Stimulated activated effector memory CD8-positive, alpha-beta T cell treated with anti-CD3 and anti-CD28 coated beads, Interleukin-12 subunit alpha, Interleukin-12 subunit beta, amount 100 ng/mL, for 72 hours (primary cell): Measurements from ENCODE around the gene WDR90.
A peak's percentile ranks its signal among the peaks of the same experiment; 100 is the strongest.

ENCODE experiments used
- ATAC-seq: fragments of 150-1000 bp; cut with Tn5 transposase; 2 replicates; pipeline ENCODE4 v1.10.0; 2021
- DNase-seq, 2 donors: peaks; one replicate each; pipeline ENCODE4 v3.0.0; 2021 to 2022; ENCODE audit warnings: low spot score in 2 of 2
- H3K27ac Mint-ChIP-seq: one replicate; pipeline ENCODE4 v1.8.0; 2022; ENCODE audit warnings: mild to moderate bottlenecking, mixed read lengths
- H3K36me3 Mint-ChIP-seq: one replicate; pipeline ENCODE4 v1.8.0; 2022; ENCODE audit warnings: mild to moderate bottlenecking, mixed read lengths
- H3K4me1 Mint-ChIP-seq: one replicate; pipeline ENCODE4 v1.8.0; 2022; ENCODE audit warnings: mixed read lengths
- H3K4me3 Mint-ChIP-seq: one replicate; pipeline ENCODE4 v1.8.0; 2022; ENCODE audit warnings: mild to moderate bottlenecking, mixed read lengths
- H3K9me3 Mint-ChIP-seq: one replicate; pipeline ENCODE4 v1.8.0; 2022; ENCODE audit warnings: mixed read lengths

The WDR90 gene

GRCh38 chr16:694187-694862 lies 45.2 kb downstream of the WDR90 start:
- peak overlapping the region; percentile 79 for H3K4me3 Mint-ChIP-seq
- DNase-seq, result no peak
- peaks cover 7% of the 10 kb centered on the region for H3K36me3 Mint-ChIP-seq
- no peak overlapping the region for H3K27ac Mint-ChIP-seq
- H3K4me1 Mint-ChIP-seq, result peaks cover 22% of the 10 kb centered on the region
- H3K9me3 Mint-ChIP-seq, result no peaks in the 10 kb centered on the region
- ATAC-seq, result no peak

GRCh38 chr16:694863-695354 lies 45.7 kb downstream of the WDR90 start:
- H3K4me3 Mint-ChIP-seq, result peak overlapping the region; percentile 79
- peaks cover 7% of the 10 kb centered on the region for H3K36me3 Mint-ChIP-seq
- ATAC-seq (no peak), DNase-seq (no peak)
- H3K9me3 Mint-ChIP-seq, result no peaks in the 10 kb centered on the region
- H3K4me1 Mint-ChIP-seq, result peaks cover 22% of the 10 kb centered on the region
- H3K27ac Mint-ChIP-seq, result peak overlapping the region; percentile 80

DNA sequence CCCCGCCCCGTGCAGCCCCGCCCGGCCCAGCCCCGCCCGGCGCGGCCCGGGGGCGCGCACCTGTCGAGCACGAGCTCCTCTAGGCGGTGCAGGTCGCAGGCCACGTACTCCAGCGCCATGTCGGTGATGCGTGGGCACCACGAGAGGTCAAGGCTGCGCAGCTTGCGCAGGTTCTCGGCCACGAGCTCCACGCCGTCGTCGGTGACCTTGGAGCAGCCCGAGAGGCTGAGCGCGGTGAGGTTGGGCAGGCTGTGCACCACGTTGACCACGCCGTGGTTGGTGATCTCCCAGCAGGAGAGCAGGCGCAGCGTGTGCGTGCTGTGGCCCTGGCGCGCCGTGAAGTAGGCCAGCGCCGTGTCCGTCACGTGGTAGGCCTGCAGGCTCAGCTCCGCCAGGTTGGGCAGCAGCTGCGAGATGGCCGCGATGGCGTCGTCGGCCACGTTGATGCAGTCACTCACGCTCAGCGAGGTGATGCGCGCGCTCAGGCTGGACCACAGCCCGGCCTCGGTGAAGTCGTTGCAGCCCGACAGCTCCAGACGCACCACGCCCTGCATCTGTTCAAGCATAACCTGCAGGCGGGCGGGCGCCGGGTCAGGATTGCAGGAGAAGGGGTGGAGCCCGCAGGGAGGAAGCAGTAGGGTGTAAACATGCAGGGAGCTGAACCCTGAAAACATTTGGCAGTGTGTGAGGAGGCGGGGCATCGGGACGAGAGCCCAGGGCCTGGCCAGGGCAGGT lies 46.4 kb downstream of the WDR90 start:
- peak overlapping the region; percentile 79 for H3K4me3 Mint-ChIP-seq

GRCh38 chr16:698911-699671 lies 49.9 kb downstream of the WDR90 start:
- no peak overlapping the region for H3K4me3 Mint-ChIP-seq
- ATAC-seq (no peak), DNase-seq (no peak)
- H3K27ac Mint-ChIP-seq, result no peak overlapping the region
- peaks cover 5% of the 10 kb centered on the region for H3K36me3 Mint-ChIP-seq
- H3K9me3 Mint-ChIP-seq, result no peaks in the 10 kb centered on the region
- peaks cover 14% of the 10 kb centered on the region for H3K4me1 Mint-ChIP-seq

More for the DNA sequence above, 46.4 kb downstream of the WDR90 start:
- Mint-ChIP-seq H3K27ac (peak overlapping the region; percentile 80), H3K4me1 (peaks cover 22% of the 10 kb centered on the region), H3K9me3 (no peaks in the 10 kb centered on the region), H3K36me3 (peaks cover 7% of the 10 kb centered on the region)
- ATAC-seq, result peak; percentile 85
- peak; percentile 59 to 81 for DNase-seq

DNA sequence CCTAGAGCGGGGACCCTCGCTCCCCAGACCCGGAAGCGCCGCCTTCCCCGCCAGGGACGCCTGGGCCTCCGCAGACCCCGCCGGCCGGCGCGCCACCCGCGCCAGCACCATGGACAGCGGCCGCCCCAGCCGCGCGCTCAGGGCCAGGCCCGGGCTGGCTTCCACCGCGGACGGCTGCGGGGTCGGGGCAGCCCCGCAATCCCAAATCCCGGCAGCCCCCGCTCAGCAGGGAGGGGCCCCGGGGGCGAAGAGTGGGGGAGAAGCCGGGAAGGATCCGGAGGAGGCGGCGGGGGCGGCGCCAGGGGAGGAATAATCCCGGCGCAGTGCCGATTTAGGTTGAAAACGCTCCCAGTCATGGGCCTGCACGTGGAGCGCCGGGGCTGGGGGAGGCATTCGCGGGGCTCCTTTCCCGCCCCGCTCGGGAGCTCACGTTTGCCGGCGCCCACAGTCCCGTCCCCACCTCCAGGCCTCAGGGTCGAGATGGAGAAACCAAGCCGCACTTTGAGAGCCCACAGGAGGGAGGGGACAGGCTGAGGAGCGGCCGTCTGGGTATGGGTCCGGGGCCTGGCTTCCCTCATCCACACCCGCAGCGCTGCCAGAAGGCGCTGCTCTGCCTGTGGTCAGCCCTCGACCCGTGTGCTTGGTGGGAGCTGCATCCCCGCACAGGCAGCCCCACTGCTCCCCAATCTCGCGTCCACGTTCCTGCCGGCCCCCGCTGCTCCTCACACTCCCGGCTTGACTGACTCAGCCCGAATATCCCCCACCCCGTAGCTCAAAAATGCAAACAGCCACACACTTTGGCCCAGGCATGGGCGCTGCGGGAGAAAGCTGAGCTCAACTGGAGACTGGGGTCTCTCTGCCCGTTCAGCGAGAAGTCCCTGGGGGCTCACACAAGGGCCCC lies 51.8 kb downstream of the WDR90 start:
- DNase-seq, result peak in 1 of 2 donors; percentile 59
- Mint-ChIP-seq H3K36me3 (peaks cover 5% of the 10 kb centered on the region), H3K9me3 (no peaks in the 10 kb centered on the region), H3K4me1 (peaks cover 9% of the 10 kb centered on the region), H3K4me3 (no peak overlapping the region), H3K27ac (no peak overlapping the region)
- peak; percentile 63 for ATAC-seq

DNA sequence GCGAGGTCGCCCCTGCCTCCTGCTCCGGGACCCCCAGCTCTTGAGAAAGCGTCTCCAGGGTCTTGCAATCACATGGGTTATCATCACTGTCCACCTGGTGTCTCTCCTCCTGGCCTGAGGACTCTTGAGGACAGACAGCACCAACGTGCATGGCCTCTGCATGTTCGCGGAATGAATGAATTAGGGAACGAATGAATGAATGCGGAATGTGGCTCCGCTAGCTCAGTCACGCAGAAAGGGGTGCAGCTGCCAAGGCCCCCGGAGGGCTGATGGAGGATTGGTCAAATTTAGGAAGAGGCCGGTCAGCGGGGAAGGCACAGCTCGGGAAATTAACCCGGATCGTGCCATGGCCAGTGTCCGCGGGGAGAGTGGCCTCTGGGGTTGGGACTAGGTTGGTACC lies 53.2 kb downstream of the WDR90 start:
- Mint-ChIP-seq H3K27ac (no peak overlapping the region), H3K36me3 (peaks cover 5% of the 10 kb centered on the region), H3K4me3 (no peak overlapping the region), H3K9me3 (no peaks in the 10 kb centered on the region), H3K4me1 (peaks cover 9% of the 10 kb centered on the region)
- DNase-seq (no peak), ATAC-seq (no peak)

DNA sequence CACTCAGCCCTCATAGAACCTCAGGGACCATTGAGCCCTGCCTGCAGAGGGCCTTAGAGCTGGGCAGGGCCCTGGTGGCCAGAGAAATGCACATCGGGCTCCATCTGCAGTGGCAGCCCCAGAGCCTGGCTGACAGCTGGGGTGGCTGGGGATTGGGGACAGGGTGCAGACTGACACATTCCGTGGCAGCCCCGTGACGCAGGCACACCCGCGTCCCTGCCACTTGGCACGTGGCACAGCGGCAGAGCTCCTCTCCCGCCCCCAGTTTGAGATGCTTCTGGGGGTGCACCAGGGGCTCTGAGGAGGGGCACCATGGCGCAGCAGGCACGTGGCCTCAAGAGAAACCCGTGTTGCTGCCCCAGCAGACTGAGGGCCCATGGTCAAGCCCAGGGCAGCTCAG lies 54.2 kb downstream of the WDR90 start:
- Mint-ChIP-seq H3K4me1 (peaks cover 9% of the 10 kb centered on the region), H3K4me3 (no peak overlapping the region), H3K27ac (no peak overlapping the region), H3K9me3 (no peaks in the 10 kb centered on the region), H3K36me3 (peaks cover 5% of the 10 kb centered on the region)
- ATAC-seq (no peak), DNase-seq (no peak)

DNA sequence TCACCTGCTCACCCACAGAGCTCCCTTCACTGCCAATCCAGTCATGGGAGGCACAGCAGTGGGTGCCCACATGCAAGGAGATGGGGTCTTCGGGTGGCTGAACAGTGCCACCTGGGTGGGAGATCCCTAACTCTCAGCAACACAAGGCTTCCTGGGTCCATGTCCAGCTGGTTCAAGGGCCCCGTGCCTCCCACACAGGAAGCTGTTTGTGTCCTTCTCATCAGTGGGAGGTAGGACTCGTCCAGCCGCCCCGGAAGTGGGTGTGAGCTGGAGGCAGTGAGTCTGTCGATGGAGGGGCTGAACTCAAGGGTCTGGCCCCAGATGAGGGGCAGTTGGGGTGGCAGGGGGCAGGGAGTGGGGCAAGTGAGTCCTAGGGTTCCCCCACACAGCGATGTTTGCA lies 54.9 kb downstream of the WDR90 start:
- Mint-ChIP-seq H3K9me3 (no peaks in the 10 kb centered on the region), H3K36me3 (peaks cover 5% of the 10 kb centered on the region), H3K4me3 (no peak overlapping the region), H3K27ac (no peak overlapping the region), H3K4me1 (peaks cover 6% of the 10 kb centered on the region)
- ATAC-seq (no peak), DNase-seq (no peak)

GRCh38 chr16:704552-705380 lies 55.6 kb downstream of the WDR90 start:
- Mint-ChIP-seq H3K27ac (no peak overlapping the region), H3K4me3 (no peak overlapping the region), H3K36me3 (peaks cover 5% of the 10 kb centered on the region), H3K9me3 (no peaks in the 10 kb centered on the region), H3K4me1 (no peaks in the 10 kb centered on the region)
- no peak for DNase-seq
- no peak for ATAC-seq

DNA sequence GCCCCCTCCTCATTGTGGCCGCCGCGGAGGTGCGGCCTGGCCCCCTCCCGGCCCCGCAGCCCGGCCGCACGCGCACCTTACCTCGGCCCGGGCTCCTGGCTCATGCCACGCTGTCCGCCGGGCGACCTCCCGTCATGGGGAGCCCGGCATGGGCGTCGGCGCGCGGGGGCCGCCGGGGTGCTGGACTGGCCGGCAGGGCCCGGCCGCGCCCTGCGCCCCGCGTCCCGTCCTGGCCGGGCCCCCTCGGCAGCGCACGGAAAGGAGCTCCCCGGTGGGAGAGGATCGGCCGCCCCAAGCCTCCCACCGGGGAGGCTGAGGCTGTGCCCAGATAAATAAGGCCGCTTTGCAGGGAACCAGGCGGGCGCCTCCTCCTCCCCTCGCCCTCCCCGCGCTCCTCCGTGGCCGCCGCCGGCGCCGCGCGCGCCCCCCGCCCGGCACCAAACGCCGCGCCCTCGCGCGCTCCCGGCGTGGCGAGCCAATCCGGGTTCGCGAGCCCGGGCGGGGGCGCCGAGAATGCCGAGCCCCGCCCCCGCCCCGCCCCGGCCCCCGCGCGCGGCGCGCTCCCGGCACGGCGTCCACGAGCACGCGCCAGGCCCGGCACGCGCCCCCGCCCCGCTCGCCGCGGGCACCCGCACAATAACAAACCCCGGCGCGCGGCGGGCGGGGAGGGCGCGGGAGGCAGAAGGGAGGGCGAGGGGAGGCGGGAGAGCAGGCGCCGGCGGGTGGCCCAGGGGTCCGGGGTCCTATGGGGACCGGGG lies 56.4 kb downstream of the WDR90 start, which contains the start of gene FBXL16:
Gene FBXL16, minus strand, starts transcription at position 371 of the 758 bp plus-strand sequence. CDS start 8,396 bp downstream, outside the sequence.
- no peaks in the 10 kb centered on the region for H3K9me3 Mint-ChIP-seq
- DNase-seq (no peak), ATAC-seq (no peak)
- no peak within 1 kb of the TSS for H3K27ac Mint-ChIP-seq
- no peak within 1 kb of the TSS for H3K4me3 Mint-ChIP-seq
- peaks cover 5% of the 10 kb centered on the region for H3K36me3 Mint-ChIP-seq
- no peaks in the 10 kb centered on the region for H3K4me1 Mint-ChIP-seq

GRCh38 chr16:706189-707061 lies 57.3 kb downstream of the WDR90 start:
- no peaks in the 10 kb centered on the region for H3K4me1 Mint-ChIP-seq
- H3K9me3 Mint-ChIP-seq, result no peaks in the 10 kb centered on the region
- peaks cover under 1% of the 10 kb centered on the region for H3K36me3 Mint-ChIP-seq
- no peak overlapping the region for H3K27ac Mint-ChIP-seq
- DNase-seq, result no peak
- ATAC-seq, result no peak
- H3K4me3 Mint-ChIP-seq, result no peak overlapping the region

GRCh38 chr16:707062-707538 lies 57.9 kb downstream of the WDR90 start:
- Mint-ChIP-seq H3K4me3 (no peak overlapping the region), H3K27ac (no peak overlapping the region), H3K36me3 (no peaks in the 10 kb centered on the region), H3K9me3 (no peaks in the 10 kb centered on the region), H3K4me1 (no peaks in the 10 kb centered on the region)
- ATAC-seq, result no peak
- DNase-seq, result no peak
